ENCODE measurements around the gene HIVEP3. TPM values are rescaled to one million over a fixed set of nuclear protein-coding genes. Genes with fewer than 3 reads are reported as not detected.

HIVEP3 gene
- polyA plus RNA-seq, 3 donors = 1.3 to 18.5 (median 4.6) TPM

DNA sequence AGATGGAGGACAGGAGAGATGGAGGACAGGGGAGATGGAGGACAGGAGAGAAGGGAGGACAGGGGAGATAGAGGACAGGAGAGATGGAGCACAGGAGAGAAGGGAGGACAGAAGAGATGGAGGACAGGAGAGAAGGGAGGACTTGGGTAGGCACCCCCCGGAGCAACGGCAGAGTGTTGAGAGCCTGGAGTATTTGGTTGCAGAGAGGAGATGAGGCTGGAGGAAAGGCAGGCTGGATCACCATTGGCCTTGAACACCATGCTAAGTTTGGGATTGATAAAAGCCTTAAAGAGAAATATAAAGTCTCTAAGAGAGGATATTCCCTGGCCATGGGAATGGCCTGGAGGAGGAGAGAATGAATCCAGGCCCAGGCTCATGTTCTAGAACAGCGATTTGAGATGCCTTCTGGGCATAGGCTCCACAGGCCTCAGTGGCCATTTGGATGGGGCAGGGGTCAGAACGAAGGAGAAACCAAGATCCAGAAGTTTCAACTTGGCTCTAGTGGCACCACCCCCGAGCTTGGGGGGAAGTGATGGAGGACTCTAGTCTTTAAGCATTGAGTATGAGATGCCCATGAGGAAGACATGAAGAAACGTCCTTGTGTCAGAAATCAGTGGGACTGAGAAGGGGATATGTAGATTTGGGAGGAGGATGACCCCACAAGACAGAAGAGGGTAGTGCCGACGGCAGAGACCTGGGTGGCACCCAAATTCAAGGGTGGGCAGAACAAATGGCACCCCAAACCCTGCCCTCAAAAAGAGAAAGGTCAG, 386.3 kb downstream of the HIVEP3 start:
- 86 to 92% (median 91%) methylated on average over 8 of the region's 8 CpGs for WGBS, 3 donors
- H3K27ac ChIP-seq (ENCODE audit: low read depth, low read length) = no peak overlapping the region

DNA sequence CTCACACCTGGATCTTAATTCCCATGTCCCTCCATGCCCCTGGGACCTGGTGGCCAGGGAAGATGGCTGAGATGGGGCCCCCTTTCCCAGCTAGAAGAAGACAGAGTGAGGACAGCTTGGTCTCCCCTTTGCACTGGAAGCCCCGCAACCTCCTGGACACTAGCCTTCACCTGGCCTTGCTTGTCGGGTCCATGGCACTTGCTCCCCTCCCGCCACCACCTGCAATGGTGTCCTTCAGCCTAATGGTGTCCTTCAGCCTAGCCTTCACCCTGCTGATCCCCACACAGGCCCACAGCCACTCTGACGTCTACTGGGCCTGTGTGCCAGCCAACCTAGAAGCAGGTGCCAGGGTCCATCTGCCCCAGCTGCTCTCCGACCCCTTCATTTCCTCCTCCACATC, 388.3 kb downstream of the HIVEP3 start:
- WGBS, 3 donors = 87 to 92% (median 90%) methylated on average over 5 of the region's 5 CpGs
- H3K27ac ChIP-seq (ENCODE audit: low read depth, low read length) = no peak overlapping the region

DNA sequence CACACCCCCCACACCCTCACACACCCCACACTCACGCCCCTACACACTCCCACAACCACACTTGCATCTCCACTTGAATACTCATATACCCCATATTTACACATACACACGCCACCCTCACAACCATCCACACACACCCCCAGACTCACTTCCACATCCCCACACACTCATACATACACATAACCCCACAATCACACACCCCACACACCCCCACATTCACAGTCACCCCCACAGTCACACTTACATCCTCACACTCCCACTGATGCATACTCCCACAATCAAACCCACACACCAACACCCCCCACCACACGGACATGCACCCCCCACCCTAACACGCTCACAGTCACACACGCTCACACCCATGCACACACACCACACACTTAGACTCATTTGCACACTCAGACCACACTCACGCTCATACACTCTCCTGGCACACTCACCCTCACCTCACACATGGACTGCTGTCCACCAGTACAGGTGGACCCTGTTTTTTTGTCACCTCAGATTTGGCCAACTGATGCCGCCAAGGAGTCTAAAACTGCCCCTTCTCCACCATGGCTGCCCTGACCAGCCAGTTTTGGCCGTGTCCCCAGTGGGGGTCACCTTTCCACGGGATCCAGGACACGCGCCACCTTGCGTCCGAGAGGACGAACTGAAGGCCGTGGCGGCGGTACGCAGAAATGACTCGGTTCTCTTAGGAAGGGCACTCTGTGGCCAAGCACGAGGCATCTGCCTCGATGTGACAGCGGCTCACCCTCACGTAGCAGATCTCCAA, 388.9 kb downstream of the HIVEP3 start:
- WGBS, 3 donors = 89 to 94% (median 94%) methylated on average over 23 of the region's 23 CpGs

DNA sequence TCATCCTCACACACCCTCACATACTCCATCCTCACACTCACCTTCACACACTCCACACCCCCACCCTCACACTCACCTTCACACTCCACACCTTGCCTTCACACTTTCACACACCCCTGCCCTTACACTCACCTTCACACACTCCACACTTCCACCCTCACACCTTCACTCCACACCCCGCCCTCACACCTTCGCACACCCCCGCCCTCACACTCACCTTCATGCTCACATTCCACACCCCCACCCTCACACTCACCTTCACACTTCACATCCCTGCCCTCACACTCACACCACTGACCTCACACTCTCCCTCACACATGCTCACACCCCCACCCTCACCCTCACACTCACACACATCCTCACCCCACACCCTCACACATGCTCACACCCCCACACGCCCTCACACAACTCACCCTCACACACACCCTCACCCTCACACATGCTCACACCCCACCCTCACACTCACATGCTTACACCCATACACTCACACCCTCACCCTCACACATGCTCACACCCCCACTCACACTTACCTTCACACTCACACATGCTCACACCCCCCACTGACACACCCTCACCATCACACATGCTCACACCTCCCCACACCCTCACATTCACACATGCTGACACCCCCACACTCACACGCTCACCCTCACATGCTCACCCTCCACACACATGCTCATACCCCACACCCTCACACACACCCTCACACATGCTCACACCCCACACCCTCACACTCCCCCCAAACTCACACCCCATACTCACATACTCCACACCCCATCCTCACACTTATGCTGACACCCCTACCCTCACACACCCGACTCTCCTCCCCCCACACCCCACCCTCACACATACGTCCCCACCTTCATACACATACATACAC, 389.8 kb downstream of the HIVEP3 start:
- WGBS, 3 donors = 59 to 82% (median 81%) methylated on average over 7 of the region's 7 CpGs

More for the DNA sequence above, 388.9 kb downstream of the HIVEP3 start:
- H3K27ac ChIP-seq (ENCODE audit: low read depth, low read length) = no peak overlapping the region

DNA sequence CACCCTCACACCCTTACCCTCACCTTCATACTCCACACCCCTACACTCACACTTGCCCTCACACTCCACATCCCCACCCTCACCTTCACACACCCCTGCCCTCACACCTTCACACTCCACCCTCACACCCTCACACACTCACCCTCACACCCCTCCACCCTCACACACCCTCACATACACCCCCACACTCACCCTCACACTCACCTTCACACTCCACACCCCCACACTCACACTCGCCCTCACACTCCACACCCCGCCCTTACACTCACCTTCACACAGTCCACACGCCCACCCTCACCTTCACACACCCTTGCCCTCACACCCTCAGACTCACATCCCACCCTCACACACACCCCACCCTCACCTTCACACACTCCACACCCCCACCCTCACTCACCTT, 390.6 kb downstream of the HIVEP3 start:
- no peak overlapping the region for H3K27ac ChIP-seq (ENCODE audit: low read depth, low read length)
- WGBS, 3 donors = 71 to 98% (median 82%) methylated on average over 3 of the region's 3 CpGs

More for the DNA sequence above, 389.8 kb downstream of the HIVEP3 start:
- no peak overlapping the region for H3K27ac ChIP-seq (ENCODE audit: low read depth, low read length)

DNA sequence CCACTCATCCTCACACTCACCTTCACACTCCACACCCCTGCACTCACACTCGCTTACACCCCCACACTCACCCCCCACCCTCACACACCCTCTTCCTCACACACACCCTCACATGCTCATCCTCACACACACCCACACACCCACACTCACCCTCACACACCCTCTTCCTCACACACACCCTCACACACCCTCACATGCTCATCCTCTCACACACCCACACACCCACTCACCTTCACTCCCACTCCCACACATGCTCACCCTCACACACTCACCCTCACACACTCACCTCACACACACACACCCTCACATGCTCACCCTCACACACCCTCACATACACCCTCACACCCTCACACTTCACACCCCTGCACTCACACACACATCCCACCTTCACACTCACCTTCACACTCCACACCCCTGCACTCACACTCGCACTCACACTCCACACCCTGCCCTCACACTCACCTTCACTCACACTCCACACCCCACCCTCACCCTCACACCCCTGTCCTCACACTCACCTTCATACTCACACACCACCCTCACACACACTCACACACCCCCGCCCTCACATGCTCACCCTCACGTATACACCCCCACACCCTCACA, 391.7 kb downstream of the HIVEP3 start:
- no peak overlapping the region for H3K27ac ChIP-seq (ENCODE audit: low read depth, low read length)
- 90 to 96% (median 96%) methylated on average over 4 of the region's 4 CpGs for WGBS, 3 donors

DNA sequence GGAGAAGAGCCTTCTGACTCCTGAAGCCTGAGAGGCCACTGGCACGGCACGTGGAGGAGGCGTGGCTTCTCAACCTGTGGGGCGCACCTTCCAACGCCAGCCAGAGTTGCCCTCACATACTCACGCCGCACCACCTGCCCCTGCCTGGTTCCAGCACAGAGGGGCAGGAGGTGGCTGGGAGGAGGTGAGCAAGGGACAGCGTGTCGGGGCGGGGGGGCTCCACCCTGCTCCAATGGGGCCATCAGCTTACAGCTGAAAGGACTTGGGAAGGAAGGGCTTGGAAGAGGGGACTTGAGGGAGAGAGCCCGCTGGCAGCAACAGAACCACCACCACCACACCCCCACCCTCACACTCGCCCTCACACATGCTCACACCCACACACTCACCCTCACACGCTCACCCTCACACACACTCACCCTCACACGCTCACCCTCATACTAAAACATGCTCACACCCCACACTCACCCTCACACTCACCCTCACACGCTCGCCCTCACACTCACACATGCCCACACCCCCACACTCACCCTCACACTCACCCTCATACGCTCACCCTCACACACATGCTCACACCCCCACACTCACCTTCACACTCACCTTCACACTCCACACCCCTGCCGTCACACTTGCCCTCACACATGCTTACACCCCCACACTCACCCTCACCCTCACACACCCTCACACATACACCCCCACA, 392.7 kb downstream of the HIVEP3 start:
- H3K27ac ChIP-seq (ENCODE audit: low read depth, low read length) = no peak overlapping the region
- 85 to 89% (median 89%) methylated on average over 16 to 18 of the region's 18 CpGs for WGBS, 3 donors

DNA sequence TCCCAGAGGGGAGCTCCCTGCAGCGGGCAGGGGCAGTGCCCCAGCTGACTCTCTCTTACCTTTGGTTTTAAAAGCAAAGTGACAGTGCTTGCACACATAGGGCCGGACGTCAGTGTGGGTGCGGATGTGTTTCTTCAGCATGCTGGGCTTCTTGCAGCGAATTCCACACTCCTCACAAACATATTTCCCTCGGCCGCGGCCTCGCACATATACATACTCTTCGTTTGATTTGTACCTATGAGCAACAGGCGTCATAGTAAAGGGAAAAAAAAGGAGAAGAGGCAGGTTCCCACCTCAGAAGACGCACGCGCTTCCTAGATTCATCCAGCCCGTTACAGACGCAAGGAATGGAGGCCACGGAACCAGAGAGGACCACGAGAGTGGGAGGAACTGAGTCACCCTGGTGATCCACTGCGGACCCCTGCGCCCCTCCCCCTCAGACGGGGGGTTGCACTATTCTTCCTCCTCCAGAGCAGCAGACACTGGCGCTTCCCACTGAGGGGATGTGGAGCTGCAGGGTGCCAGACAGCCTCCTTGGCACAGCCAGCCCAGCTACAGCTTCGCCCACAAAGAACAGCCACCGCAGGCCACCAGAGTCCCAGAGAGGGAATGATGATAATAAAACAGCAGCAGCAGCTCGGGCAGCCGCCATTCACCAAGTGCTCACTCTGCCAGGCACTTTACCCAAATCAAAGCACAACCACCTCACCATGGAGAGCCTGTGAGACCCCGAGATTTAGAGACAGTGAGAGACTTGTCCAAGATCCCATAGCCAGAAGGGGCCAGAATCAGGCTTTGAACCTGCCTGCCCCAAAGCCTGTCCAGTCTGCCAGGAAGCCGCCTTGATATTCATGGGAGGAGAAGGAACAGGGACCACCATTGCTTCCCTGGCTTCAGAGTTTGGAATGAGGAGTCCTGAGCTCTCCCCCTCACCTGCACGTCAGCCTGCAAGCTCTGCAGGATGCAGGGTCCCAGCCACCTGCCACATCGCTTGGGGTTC, 393.7 kb downstream of the HIVEP3 start:
- WGBS, 3 donors = 90 to 93% (median 91%) methylated on average over 28 to 30 of the region's 30 CpGs
- H3K27ac ChIP-seq (ENCODE audit: low read depth, low read length) = no peak overlapping the region

DNA sequence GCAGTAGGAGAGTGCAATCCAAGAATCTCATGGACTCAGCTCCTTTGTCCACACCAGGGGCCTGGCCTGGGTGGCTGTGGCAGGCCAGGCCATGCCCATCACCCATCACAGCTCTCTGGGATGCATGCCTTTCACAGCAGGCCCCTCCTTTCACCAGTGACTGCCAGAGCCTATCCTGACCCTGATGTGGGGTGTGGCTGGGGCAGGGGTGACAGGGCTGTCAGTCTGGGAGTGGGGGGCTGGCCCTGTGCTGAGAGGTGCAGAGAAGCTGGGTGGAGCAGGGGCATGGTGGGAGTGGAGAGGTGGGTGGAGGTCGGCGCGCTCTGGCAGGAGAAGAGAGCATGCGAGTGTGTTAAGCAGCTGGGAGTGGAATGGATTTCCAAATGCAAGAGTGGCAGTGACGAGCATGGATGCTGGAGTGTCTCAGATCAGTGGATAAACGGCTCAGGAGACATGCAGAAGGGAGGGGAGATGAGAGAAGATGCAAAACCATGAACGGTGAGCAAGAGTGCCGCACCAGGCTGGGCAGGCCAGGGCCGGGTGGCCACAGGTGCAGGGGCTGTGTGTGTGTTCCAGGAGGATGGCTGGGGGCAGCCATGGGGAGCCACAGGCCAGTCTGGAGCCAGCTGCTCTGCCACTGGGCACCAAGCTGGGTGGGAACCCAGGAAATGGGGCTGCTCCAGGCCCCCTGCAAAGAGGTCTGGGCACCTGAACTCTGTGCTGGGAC, 394.6 kb downstream of the HIVEP3 start:
- WGBS, 3 donors = 84 to 95% (median 90%) methylated on average over 9 of the region's 9 CpGs

DNA sequence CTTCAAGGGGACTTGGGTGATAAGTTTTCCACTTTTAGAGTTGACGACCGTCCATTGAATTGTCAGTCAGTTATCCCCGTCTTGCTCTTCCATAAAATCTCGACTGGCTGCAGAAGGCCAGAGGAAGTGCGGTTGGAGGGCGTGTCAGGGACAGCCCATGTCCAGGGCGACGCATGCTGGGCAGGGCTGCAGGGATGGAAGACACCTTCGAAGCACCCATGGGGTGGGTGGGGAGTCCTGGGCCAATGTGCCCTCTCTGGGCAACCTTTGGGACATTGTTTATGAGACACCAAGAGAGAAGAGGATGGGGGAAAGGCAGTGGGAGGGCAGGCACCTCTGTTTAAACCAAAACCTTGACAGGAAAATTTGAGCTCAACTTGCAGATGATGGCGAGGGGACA, 395.7 kb downstream of the HIVEP3 start:
- WGBS, 3 donors = 81 to 85% (median 81%) methylated on average over 10 of the region's 10 CpGs
- no peak overlapping the region for H3K27ac ChIP-seq (ENCODE audit: low read depth, low read length)

More for the DNA sequence above, 394.6 kb downstream of the HIVEP3 start:
- H3K27ac ChIP-seq (ENCODE audit: low read depth, low read length) = no peak overlapping the region

DNA sequence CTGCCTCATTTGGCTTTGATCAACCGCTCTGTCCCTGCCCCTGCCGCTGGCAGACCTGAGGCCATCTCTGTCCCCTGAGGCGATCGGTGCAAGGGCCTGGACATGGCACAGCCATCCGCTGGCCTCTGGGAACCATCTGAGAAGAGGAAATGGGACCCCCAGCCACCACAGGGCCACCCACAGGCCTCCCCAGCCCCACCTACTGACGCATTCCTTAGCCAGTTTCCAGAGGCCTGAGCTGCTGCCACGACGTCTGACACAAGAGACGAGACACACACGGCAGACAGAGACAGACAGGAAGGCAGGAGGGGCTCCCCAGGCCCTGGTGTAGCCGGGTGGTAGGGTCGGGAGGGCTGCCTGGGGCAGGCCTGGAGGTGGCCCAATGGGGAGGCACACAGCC, 397.0 kb downstream of the HIVEP3 start:
- H3K27ac ChIP-seq (ENCODE audit: low read depth, low read length) = no peak overlapping the region
- whole genome bisulfite sequencing, 3 donors = 76 to 81% (median 80%) methylated on average over 12 of the region's 12 CpGs

DNA sequence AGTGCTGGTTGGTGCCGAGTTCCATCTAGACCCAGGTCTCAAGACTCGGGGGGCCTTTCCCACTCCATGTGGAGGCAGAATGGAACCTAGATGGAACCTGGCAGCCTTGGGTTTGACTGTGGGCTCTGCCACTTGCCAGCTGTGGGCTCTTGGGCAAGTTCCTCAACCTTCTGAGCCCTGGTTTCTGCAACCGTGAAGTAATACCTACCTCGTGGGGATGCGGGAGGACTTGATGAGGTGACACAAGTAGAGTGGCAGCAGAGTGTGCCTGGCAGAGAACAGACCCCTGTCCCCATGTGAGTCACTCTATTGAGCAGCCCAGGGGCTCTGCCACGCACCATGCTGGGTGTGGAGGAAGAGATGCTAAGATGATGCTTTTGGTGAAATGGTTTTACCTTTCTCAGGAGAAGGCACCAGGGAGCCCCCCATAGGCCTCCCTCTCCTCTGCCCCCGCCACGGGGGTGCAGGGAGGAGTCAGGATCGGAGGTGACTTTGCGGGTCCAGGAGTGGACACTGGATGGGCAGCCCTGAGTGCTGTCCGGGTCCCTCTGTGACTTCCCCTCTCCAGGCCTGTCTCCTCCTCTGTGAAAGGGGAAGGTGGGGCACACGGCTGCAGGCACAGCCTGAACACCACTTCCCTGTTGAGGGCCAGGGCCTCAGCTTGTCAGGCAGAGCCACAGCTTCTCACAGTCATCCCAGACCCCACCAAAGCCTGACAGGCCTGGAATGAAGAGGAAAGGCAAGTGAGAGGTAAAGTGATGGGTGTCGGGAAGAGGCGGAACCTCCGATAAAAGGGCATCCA, 397.6 kb downstream of the HIVEP3 start:
- WGBS, 3 donors = 72 to 89% (median 79%) methylated on average over 14 to 15 of the region's 15 CpGs
- H3K27ac ChIP-seq (ENCODE audit: low read depth, low read length) = no peak overlapping the region

DNA sequence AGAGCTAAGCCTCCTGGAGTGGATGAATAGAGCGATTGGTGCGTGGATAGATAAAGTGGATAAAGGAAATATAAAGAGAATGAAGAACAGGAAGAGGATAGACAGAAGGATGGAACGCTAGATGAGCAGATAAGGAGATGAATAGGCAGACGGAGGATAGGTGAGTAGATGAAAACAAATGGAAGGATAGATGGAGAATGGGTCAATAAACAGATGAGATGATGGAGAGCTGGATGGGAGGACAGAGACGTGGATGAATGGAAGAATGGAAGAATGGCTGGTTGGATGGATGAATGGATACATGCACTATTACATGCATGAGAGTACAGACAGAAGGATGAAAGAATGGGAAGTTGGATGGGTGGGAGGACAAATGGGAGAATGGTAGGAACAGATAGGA, 399.1 kb downstream of the HIVEP3 start:
- 76 to 95% (median 91%) methylated on average over 5 of the region's 5 CpGs for WGBS, 3 donors

DNA sequence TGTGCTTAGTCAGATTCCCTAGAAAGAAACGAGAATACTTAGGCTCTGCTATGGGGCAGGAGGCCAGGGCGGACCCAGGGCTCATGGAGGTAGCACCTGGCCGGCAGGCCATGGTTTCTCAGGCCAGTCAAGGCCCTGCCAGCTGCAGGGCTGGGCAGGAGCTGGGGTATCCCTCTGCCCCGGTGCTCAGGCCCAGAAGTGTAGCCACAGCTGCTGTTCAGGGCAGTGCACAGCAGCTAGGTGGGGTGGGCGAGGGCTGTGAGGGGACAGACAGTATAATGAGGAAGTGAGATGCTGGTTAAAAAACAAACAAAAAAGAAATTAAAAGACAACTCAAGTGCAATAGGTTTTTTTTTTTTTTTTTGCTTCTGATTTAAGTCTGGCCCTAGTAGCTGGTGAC, 400.3 kb downstream of the HIVEP3 start:
- WGBS, 3 donors = 53 to 90% (median 89%) methylated on average over 5 of the region's 5 CpGs
- H3K27ac ChIP-seq (ENCODE audit: low read depth, low read length) = no peak overlapping the region

More for the DNA sequence above, 399.1 kb downstream of the HIVEP3 start:
- H3K27ac ChIP-seq (ENCODE audit: low read depth, low read length) = no peak overlapping the region

DNA sequence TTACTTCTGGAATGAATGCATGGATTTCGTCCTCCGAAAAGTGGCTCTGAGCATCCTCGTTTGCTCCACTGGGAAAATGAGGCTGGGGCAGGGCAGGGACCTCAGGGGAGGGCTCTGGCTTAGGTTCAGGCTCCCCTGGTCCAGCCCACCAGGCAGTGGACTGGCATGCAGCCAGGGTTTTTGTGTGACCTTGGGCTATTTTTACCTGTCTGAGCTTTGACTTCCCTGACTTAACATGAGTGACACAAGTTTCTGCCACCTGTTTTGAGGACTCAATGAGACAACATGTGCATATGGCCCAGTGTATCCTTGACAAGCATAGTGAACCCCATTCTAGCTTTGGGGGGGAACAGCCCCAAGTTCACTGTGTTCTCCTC, 401.7 kb downstream of the HIVEP3 start:
- H3K27ac ChIP-seq (ENCODE audit: low read depth, low read length) = no peak overlapping the region
- WGBS, 3 donors = 44 to 77% (median 57%) methylated on average over 3 of the region's 3 CpGs

All from adipose tissue (tissue), 3 donors.